Epidermal melanocyte (primary cell): ENCODE measurements around the gene FERMT3.

Source experiments
- DNase-seq: peaks from one replicate; pipeline ENCODE4 v3.0.0; 2011; ENCODE audit warnings: low spot score; ENCODE audit not compliant: insufficient read length

FERMT3 gene

DNA sequence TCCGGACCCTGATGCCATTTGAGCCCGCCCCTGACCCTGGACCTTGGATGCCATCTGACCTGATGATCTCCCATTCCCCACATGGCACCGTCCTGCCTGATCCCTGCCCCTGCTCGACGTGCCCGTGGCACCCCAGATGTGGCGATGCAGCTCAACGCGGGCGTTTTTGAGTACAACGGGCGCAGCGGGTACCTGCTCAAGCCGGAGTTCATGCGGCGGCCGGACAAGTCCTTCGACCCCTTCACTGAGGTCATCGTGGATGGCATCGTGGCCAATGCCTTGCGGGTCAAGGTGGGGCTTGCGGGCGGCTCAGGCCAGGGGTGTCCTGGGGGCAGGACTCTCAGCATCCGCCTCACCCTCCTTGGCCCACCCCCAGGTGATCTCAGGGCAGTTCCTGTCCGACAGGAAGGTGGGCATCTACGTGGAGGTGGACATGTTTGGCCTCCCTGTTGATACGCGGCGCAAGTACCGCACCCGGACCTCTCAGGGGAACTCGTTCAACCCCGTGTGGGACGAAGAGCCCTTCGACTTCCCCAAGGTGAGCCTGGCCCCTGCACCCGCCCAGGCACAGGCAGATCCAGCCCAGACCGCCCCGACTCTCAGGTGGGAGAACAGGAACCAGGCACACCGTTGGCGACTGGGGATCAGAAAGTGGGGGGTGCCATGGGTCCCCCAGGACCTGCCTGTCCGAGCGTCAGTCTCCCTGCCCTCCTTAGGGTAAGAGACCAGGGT lies 55.9 kb downstream of the FERMT3 start:
- DNase-seq, result no peak

GRCh38 chr11:64263021-64263946 lies 56.8 kb downstream of the FERMT3 start:
- no peak for DNase-seq

- no peak for DNase-seq
These were observed 57.4 kb downstream of the FERMT3 start for GRCh38 chr11:64263947-64264317.

GRCh38 chr11:64264371-64264852 lies 57.9 kb downstream of the FERMT3 start:
- DNase-seq, result no peak

GRCh38 chr11:64265176-64266160 lies 58.9 kb downstream of the FERMT3 start:
- DNase-seq, result no peak

- no peak for DNase-seq
These were observed 59.8 kb downstream of the FERMT3 start for GRCh38 chr11:64266339-64266738.

DNA sequence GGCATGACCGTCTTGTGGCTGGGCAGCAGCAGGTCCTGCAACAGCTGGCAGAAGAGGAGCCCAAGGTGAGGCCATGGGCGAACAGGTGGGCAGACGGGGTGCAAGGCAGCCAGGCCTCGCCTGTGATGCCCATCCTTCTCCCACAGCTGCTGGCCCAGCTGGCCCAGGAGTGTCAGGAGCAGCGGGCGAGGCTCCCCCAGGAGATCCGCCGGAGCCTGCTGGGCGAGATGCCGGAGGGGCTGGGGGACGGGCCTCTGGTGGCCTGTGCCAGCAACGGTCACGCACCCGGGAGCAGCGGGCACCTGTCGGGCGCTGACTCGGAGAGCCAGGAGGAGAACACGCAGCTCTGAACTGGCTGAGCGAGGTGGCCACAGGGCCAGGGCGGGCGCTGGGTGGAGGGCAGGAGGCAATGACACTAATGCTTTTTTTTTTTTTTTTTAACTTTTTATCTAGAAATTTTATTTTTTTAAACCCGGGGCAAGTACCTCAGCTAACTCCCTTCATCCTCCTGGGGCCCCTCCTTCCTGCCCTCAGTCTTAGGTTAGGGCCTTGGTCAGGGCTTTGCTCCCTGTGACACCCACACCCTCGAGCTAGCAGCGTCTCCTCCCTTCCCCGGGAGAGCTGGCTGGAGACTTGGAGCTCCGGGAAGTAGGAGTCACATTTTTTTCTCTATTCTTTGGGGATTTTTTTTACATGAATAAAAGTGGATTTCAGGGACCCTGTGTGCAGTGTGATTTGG lies 60.9 kb downstream of the FERMT3 start:
- DNase-seq, result no peak

GRCh38 chr11:64268025-64268892 lies 61.7 kb downstream of the FERMT3 start:
- DNase-seq, result no peak

- DNase-seq, result no peak
These were observed 62.5 kb downstream of the FERMT3 start for GRCh38 chr11:64268893-64269539.

DNA sequence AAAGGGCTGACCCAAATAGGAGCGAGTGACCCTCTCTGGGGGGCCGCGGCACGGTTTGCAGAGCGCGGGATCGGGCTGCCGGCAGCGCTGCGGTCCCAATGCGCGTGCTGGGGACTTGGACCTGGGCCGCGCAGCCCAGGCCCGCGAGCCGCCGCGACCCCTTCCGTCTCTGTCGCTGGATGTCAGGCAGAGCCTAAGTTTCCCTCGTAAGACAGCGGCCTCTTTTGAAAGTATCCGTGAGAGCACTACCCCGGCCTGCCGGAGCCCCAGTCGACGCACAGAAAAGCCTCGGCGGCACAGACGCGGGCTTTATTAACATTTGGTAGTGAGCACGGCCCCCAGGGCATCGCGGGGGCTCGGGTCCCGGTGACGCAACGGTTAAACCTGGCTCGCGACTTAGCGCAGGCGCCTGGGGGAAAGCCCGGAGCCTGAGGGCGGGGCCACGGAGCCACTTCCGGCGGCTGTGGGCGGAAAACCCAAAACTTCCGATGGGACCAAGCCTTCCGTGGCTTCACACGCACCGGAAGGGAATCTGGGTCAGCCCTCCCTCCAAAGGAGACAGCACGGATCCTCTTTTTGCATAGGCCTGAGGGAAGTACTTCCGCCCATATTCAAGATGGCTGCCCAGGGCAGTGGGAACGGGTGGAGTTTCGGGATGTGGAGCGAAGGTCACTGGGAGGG lies 63.2 kb downstream of the FERMT3 start:
- DNase-seq, result peak; percentile 78
